Measurements from ENCODE around the gene CHST8. TPM values are rescaled to one million over a fixed set of nuclear protein-coding genes. Genes with fewer than 3 reads are reported as not detected.

Gene CHST8
- total and polyA plus RNA-seq, 2 of the 13 experiments (the other 11 are each of a cell fraction or from before 2014, with no cell fraction given) = not detected

GRCh38 chr19:33767898-33768413 is 146.2 kb downstream of the CHST8 start (continued):
- TF ChIP-seq ZBTB26 (CRISPR knock-in tag; IDR thresholded peaks at IDR 0.05; ENCODE audit: borderline replicate concordance) (peak; percentile 74), RORA (CRISPR knock-in tag; IDR thresholded peaks at IDR 0.05) (no peak), ZNF280D (CRISPR knock-in tag; IDR thresholded peaks at IDR 0.05) (peak; percentile 32; the same call in 1 of the 2 replicates), SIX4 (CRISPR knock-in tag; IDR thresholded peaks at IDR 0.05) (peak; percentile 60; the same call in 1 of the 2 replicates), STAT5B (CRISPR knock-in tag; IDR thresholded peaks at IDR 0.05) (0 out of 2 replicates have a peak, but pooled peaks have one; percentile 30), ELF3 (CRISPR knock-in tag; IDR thresholded peaks at IDR 0.05) (peak; percentile 72; the same call in 1 of the 2 replicates), TEAD2 (CRISPR knock-in tag; IDR thresholded peaks at IDR 0.05) (0 out of 2 replicates have a peak, but pooled peaks have one; percentile 16), KLF11 (CRISPR knock-in tag; IDR thresholded peaks at IDR 0.05) (peak; percentile 81), MEIS2 (CRISPR knock-in tag; IDR thresholded peaks at IDR 0.05) (0 out of 2 replicates have a peak, but pooled peaks have one; percentile 68), SP140L (CRISPR knock-in tag; IDR thresholded peaks at IDR 0.05; ENCODE audit: borderline replicate concordance) (peak; percentile 68; the same call in 1 of the 2 replicates), SMAD3 (CRISPR knock-in tag; IDR thresholded peaks at IDR 0.05) (peak; percentile 61; the same call in 1 of the 2 replicates), BCL6 (CRISPR knock-in tag; IDR thresholded peaks at IDR 0.05) (peak; percentile 20; the same call in 1 of the 2 replicates), ARID4A (CRISPR knock-in tag; IDR thresholded peaks at IDR 0.05; ENCODE audit: borderline replicate concordance) (peak; percentile 34; the same call in 1 of the 2 replicates), ARNTL (CRISPR knock-in tag; IDR thresholded peaks at IDR 0.05) (0 out of 2 replicates have a peak, but pooled peaks have one; percentile 52)
- TF ChIP-seq, protein P1, sequence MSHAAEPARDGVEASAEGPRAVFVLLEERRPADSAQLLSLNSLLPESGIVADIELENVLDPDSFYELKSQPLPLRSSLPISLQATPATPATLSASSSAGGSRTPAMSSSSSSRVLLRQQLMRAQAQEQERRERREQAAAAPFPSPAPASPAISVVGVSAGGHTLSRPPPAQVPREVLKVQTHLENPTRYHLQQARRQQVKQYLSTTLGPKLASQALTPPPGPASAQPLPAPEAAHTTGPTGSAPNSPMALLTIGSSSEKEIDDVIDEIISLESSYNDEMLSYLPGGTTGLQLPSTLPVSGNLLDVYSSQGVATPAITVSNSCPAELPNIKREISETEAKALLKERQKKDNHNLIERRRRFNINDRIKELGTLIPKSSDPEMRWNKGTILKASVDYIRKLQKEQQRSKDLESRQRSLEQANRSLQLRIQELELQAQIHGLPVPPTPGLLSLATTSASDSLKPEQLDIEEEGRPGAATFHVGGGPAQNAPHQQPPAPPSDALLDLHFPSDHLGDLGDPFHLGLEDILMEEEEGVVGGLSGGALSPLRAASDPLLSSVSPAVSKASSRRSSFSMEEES (CRISPR knock-in tag; IDR thresholded peaks at IDR 0.05) = peak; percentile 57
- TF ChIP-seq, protein P2, sequence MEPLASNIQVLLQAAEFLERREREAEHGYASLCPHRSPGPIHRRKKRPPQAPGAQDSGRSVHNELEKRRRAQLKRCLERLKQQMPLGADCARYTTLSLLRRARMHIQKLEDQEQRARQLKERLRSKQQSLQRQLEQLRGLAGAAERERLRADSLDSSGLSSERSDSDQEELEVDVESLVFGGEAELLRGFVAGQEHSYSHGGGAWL (CRISPR knock-in tag; IDR thresholded peaks at IDR 0.05) = peak; percentile 63; the same call in 1 of the 2 replicates
- TF ChIP-seq, protein P3, sequence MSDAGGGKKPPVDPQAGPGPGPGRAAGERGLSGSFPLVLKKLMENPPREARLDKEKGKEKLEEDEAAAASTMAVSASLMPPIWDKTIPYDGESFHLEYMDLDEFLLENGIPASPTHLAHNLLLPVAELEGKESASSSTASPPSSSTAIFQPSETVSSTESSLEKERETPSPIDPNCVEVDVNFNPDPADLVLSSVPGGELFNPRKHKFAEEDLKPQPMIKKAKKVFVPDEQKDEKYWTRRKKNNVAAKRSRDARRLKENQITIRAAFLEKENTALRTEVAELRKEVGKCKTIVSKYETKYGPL (CRISPR knock-in tag; IDR thresholded peaks at IDR 0.05) = 0 out of 2 replicates have a peak, but pooled peaks have one; percentile 67

Measured in HepG2 (cell line).